LNCAP (cell line): ENCODE results near the gene CLPSL1.

Experiments used
- TF ChIP-seq, protein P1 (sequence below): fragments of 450-650 bp; IDR thresholded peaks from 2 replicates; pipeline ENCODE4 v1.5.1; 2017; ENCODE audit warnings: mild to moderate bottlenecking

The CLPSL1 gene

DNA sequence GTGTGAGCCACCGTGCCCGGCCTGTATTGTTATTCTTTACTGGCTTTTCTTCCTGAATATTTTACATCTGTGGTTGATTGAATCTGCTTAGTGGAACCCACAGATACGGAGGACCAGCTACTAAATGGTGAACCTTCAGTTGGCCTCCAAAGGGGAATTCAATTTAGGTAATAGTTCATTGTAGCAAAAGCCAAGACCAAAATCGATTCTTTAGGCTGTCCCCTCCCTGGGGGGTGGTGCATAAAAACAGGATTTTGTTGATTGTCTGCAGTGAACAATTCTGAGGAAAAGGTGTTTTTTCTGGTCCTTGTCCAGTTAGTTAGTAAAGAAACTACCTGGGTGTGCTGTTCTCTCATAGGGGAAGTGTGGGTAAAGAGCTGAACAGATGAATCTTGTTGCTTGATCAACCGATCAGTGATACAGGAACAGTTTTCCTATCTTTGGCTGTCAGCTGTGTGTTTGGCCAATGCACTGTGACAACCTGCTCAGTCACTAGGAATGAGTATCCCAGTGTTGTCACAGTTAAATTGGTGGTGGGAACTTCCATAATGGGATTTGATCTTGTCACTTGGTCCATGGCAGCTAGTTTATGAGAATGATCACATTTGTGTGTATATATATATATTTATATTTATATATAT is 43.9 kb downstream of the CLPSL1 start:
- TF ChIP-seq, protein P1, sequence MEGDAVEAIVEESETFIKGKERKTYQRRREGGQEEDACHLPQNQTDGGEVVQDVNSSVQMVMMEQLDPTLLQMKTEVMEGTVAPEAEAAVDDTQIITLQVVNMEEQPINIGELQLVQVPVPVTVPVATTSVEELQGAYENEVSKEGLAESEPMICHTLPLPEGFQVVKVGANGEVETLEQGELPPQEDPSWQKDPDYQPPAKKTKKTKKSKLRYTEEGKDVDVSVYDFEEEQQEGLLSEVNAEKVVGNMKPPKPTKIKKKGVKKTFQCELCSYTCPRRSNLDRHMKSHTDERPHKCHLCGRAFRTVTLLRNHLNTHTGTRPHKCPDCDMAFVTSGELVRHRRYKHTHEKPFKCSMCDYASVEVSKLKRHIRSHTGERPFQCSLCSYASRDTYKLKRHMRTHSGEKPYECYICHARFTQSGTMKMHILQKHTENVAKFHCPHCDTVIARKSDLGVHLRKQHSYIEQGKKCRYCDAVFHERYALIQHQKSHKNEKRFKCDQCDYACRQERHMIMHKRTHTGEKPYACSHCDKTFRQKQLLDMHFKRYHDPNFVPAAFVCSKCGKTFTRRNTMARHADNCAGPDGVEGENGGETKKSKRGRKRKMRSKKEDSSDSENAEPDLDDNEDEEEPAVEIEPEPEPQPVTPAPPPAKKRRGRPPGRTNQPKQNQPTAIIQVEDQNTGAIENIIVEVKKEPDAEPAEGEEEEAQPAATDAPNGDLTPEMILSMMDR: no peak

DNA sequence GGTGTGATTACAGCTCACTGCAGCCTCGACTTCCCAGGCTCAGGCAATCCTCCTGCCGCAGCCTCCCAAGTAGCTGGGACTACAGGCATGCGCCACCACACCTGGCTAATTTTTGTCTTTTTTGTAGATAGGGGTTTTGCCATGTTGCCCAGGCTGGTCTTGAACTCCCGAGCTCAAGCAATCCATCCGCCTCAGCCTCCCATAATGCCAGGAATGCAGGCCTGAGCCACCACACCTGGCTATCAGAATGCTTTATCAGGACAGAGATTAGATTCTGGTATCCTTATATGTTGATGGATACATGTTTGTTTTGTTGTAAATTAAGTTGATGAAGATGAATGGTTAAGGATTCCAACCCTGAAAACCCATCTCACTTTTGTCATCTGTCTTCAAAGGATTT is 48.5 kb downstream of the CLPSL1 start:
- TF ChIP-seq, protein P1: no peak

DNA sequence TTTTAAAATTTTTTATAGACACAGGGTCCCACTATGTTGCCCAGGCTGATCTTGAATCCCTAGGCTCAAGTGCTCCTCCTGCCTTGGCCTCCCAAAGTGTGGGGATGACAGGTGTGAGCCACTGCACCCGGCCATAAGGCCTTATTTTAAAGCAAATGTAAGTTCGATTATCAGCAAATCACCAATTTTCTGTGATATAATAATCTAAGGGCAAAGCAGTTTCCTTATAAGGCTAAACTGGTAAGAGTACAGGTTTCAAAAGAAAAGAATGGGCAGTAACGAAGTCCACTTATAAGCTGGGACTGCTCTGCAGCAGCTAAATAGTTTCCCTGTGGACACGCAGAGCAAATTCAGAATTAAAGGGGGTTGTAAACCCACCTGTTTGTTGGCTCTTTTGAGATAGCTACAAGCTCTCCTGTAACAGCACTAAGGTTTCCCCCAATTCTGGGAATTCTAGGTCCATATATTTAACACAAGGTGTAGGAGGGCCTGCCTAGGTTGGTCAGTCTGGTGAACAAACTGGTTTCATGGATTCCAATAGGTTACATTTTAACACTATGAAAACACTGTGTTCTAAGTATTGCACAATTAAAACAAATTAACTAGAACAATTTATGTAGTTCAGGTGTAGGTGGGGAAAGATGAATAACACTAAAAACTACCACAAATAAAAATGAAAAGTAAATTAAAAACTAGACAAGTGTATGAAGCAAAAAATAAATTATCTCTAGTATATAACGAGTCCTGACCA is 50.6 kb downstream of the CLPSL1 start:
- TF ChIP-seq, protein P1: no peak

- TF ChIP-seq, protein P1: no peak
These were observed 52.7 kb downstream of the CLPSL1 start for GRCh38 chr6:35833536-35833935.
